ENCODE data around the gene LRMDA.
"Not testable (repeated sequence)": the region's sequence is repeated elsewhere in the genome, so short reads cannot be mapped to it uniquely, and the experiment has no call there.

Gene LRMDA

GRCh38 chr10:76581506-76582256, 1150.3 kb downstream of the LRMDA start:
- no peak for DNase-seq (ENCODE audit: low read depth, low spot score)

- no peak for DNase-seq (ENCODE audit: low read depth, low spot score)
Observed at GRCh38 chr10:76582531-76582930, 1151.1 kb downstream of the LRMDA start.

- no peak for DNase-seq (ENCODE audit: low read depth, low spot score)
Observed at GRCh38 chr10:76583711-76584161, 1152.3 kb downstream of the LRMDA start.

GRCh38 chr10:76584466-76584865, 1153.0 kb downstream of the LRMDA start:
- DNase-seq (ENCODE audit: low read depth, low spot score), result not testable (repeated sequence)
